SHP77 (cell line): ENCODE measurements around the gene ARHGDIG.
"Not testable (repeated sequence)": the region's sequence is repeated elsewhere in the genome, so short reads cannot be mapped to it uniquely, and the experiment has no call there.

ENCODE experiments used
- DNase-seq, 2 experiments: peaks; one replicate each; lab custom pipeline; 2025; lab: John Stamatoyannopoulos, UW

ARHGDIG gene

GRCh38 chr16:280552-280951, at the start of gene ARHGDIG:
ARHGDIG (plus strand) TSS chr16:280591; CDS start chr16:280681, 90 bp downstream.
- DNase-seq: no peak

GRCh38 chr16:230949-231348, 49.4 kb upstream of the ARHGDIG start:
- no peak for DNase-seq

- peak; percentile 91 to 93 for DNase-seq
Observed at GRCh38 chr16:234468-235305, 45.7 kb upstream of the ARHGDIG start, which contains the start of gene FAM234A. FAM234A (plus strand) TSS chr16:234821; CDS start chr16:254414, 19,593 bp downstream.

- no peak for DNase-seq
Observed at GRCh38 chr16:239948-240277, 40.5 kb upstream of the ARHGDIG start.

GRCh38 chr16:240559-240958, 39.8 kb upstream of the ARHGDIG start:
- no peak for DNase-seq

DNA sequence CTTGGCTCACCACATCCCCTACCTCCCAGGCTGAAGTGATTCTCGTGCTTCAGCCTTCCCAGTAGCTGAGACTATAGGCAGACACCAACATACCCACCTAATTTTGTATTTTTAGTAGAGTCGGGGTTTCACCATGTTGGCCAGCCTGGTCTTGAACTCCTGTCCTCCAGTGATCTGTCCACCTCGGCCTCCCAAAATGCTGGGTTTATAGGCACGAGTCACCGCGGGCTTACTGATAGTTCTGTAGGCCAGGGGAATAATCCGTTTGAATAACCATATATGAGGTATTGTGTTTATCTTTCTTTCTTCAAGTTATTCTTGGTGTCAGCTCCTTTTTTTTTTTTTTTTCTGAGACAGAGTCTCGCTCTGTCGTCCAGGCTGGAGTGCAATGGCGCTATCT, 38.1 kb upstream of the ARHGDIG start:
- DNase-seq: no peak

DNA sequence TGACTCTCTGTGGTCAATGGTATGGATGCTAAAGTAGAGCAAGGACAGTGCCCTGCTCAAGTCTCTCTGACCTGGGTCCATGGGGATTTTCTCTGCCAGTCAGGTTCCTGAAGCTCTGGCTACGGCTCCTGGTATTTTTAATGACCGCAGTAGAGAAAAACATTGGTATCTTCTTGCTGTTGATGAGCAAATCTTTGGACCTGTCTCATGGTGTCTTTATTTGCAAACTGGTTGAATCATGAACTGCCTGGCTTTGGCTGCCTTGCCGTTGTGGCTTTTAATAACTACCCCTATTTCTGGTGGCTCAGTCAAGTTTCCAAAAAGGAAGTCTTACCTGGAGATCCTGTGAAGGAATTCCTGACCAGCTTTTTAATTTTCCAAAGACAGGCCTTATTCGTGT, 37.0 kb upstream of the ARHGDIG start:
- DNase-seq: no peak

- DNase-seq: no peak
Observed at GRCh38 chr16:245105-245504, 35.3 kb upstream of the ARHGDIG start.

DNA sequence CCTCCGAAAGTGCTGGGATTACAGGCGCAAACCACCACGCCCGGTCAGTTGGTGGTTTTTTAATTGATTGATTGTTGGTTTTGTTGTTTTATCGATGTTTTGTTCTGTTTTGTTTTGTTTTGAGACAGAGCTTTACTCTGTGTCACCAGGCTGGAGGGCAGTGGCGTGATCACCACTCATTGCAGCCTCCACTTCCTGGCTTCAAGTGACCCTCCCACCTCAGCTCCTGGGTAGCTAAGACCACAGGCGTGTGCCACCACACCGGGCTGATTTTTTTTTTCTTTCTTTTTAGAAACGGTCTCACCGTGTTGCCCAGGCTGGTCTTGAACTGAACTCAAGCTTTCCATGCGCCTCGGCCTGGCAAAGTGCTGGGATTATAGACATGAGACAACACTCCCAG, 33.4 kb upstream of the ARHGDIG start:
- no peak for DNase-seq

DNA sequence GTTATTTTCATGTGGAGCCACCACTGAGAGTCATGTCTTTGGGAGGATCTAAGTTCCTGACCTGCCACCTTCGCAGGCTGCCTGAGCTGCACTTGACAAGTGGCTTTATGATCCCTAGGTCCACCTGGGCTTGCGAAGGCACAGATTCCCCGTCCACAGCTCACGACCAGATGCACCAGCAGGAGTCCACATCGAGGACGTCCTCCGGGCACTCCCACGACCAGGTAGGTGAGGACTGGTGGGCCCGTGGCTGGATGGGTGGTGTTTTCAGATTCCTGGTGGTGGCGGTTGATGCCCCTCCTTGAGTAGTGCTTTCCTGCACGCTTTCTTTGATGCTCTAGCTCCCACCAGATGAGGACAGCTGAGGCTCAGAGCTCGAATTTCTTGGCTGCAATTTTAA, 31.0 kb upstream of the ARHGDIG start:
- DNase-seq: no peak

DNA sequence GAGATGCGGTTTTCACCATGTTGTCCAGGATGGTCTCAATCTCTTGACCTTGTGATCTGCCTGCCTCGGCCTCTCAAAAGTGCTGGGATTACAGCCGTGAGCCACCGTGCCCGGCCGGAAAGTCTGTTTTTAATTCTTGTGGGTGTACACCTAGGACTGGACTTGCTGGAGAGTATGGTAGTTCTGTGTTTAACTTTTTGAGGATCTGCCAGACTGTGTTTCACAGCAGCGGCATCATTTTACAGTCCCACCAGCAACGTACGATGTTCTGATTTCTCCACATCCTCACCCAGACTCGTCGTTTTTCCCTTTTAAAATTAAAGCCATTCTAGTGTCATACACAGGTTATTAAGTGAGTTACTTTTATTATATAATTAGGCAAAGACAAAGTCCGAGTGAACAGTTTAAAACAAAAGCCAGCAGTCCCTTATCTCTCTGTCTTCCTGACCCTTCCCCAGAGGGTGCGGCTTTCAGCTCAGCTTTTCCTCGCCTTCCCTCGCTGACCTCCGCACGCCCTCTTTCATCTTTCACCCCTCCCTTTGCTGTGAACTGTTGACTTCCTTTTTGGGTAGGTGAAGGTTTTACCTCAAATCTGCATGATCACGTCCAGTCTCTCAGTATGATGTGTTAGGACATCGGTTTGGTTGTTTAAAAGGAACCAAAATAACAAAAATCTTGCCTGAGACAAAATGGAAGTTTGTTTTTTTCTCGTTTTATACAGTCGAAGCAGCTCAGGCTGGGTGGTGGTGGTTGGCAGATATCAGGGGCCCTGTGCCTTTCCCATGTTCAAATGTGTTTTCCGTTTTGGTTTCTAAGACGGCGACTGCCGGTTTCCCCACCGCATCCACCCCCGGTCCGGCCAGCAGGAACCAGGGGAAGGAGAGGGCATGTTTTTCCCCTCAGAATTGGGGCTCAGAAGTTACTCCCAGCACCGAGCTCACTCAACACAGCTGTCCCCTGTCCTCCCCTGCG, 27.7 kb upstream of the ARHGDIG start:
- no peak for DNase-seq

GRCh38 chr16:253833-254232, 26.6 kb upstream of the ARHGDIG start:
- DNase-seq: no peak

DNA sequence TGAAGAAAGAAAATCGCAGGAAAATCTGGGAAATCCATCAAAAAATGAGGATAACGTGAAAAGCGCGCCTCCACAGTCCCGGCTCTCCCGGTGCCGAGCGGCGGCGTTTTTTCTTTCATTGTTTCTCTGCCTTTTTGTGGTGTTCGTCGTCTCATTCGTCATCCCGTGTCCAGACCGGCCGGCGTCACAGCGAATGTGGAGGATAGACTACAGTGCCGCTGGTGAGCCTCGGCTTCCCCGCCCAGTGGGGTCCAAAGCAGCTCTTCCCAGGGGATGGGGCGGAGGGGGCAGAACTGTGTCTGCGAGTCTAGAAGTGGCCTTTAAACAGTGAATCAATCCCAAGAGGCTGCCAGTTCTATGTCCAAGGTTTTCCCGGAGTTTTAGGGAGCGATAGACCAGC, 25.9 kb upstream of the ARHGDIG start:
- DNase-seq: no peak

DNA sequence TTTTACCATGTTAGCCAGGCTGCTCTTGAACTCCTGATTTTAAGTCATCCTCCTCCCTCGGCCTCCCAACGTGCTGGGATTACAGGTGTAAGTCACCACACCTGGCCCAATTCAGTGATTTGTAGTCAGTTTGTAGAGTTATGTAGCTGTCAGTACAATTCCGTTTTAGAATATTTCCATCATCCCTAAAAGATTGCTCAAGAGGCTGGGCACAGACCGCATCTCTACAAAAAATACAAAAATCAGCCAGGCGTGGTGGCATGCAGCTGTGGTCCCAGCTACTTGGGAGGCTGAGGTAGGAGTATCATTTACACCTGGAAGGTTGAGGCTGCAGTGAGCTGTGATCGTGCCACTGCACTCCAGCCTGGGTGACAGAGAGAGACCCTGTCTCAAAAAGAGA, 25.2 kb upstream of the ARHGDIG start:
- no peak for DNase-seq

DNA sequence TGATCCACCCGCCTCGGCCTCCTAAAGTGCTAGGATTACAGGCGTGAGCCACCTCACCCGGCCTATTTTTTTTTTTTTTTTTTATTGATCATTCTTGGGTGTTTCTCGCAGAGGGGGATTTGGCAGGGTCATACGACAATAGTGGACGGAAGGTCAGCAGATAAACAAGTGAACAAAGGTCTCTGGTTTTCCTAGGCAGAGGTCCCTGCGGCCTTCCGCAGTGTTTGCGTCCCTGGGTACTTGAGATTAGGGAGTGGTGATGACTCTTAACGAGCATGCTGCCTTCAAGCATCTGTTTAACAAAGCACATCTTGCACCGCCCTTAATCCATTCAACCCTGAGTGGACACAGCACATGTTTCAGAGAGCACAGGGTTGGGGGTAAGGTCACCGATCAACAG, 22.3 kb upstream of the ARHGDIG start:
- not testable (repeated sequence) for DNase-seq

GRCh38 chr16:259226-259625, 21.2 kb upstream of the ARHGDIG start:
- no peak for DNase-seq

- no peak for DNase-seq
Observed at GRCh38 chr16:259814-260253, 20.6 kb upstream of the ARHGDIG start.

GRCh38 chr16:260326-260725, 20.1 kb upstream of the ARHGDIG start:
- DNase-seq: no peak

GRCh38 chr16:261031-261691, 19.2 kb upstream of the ARHGDIG start:
- no peak for DNase-seq

DNA sequence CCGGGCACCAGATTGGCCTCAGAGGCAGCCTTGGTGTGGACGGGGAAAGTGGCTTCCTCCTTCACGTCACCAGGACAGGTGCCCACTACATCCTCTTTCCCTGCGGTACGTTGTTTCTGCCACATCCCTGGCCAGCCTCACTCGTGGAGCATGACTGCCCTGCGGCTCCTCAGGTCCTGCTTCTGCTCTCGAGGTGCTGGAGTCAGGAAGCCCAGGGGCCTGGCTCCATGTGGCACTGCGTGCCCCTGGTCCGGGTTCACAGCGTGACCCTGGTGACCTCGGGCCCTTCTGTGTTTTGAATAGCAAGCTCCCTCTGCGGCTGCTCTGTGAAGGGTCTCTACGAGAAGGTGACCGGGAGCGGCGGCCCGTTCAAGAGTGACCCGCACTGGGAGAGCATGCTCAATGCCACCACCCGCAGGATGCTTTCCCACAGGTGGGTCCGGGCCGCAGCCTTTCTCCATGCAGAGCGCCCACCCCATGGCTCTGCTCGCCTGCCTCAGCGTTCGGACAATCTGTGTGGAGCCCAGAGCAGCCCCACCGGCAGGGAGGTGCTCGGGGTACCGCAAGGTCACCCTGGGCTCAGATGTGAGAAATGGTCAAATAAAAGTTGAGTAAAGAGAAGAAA, 18.2 kb upstream of the ARHGDIG start:
- DNase-seq: no peak

- DNase-seq: no peak
Observed at GRCh38 chr16:263182-263774, 17.1 kb upstream of the ARHGDIG start.
